ENCODE measurements around the gene KDM8.
"Not testable (repeated sequence)": the region's sequence is repeated elsewhere in the genome, so short reads cannot be mapped to it uniquely, and the experiment has no call there.

The KDM8 gene

DNA sequence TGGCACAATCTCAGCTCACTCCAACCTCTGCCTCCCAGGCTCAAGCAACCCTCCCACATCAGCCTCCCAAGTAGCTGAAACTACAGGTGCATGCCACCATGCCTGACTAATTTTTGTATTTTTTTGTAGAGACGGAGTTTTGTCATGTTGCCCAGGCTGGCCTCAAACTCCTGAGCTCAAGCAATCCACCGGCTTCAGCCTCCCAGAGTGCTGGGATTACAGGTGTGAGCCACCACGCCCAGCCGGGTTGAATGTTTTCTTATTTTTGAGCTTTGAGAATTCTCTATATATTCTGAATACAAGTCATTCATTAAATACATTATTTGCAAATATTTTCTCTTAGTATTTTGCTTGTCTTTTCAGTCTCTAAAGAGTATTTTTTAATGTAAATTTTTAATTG is 45.6 kb downstream of the KDM8 start:
- H2BK120ac ChIP-seq (ENCODE audit: low read depth, low read length); H3K23ac ChIP-seq (ENCODE audit: low read depth, low read length, poor library complexity); H2BK15ac ChIP-seq (ENCODE audit: low read length); H3K14ac ChIP-seq (ENCODE audit: low read length); H3K4me2 ChIP-seq (ENCODE audit: insufficient read depth, low read length, poor library complexity, severe bottlenecking); H4K8ac ChIP-seq (ENCODE audit: low read depth, low read length); H2BK5ac ChIP-seq (ENCODE audit: low read length); H3K4me3 ChIP-seq (ENCODE audit: low read length in 2 of 2); H2AK5ac ChIP-seq (ENCODE audit: low read depth, low read length); H3K79me1 ChIP-seq (ENCODE audit: low read depth, low read length); H3K27me3 ChIP-seq (ENCODE audit: control insufficient read depth in 3 of 3, insufficient read depth in 3 of 3, low read depth in 1 of 3, low read length in 3 of 3); H3K9ac ChIP-seq (ENCODE audit: low read depth, low read length, poor library complexity); H2BK12ac ChIP-seq (ENCODE audit: low read length); H4K91ac ChIP-seq (ENCODE audit: low read depth, low read length, poor library complexity); DNase-seq (ENCODE audit: low spot score); H3K9me3 ChIP-seq (replicated peaks in 1 of 2; ENCODE audit: control insufficient read depth in 2 of 2, insufficient read depth in 1 of 2, low read depth in 1 of 2, low read length in 2 of 2); H3K27ac ChIP-seq (replicated peaks; ENCODE audit: low read length); H3K4ac ChIP-seq (ENCODE audit: low read length); H3K18ac ChIP-seq (ENCODE audit: low read length); H3K4me1 ChIP-seq (ENCODE audit: control insufficient read depth in 2 of 2, insufficient read depth in 1 of 2, low read depth in 1 of 2, low read length in 2 of 2); H2AFZ ChIP-seq (ENCODE audit: low read length): not testable (repeated sequence)
- peaks cover 0 to 11% of the 10 kb centered on the region in 2 donors for H3K36me3 ChIP-seq (replicated peaks in 1 of 2; ENCODE audit: control insufficient read depth in 2 of 2, insufficient read depth in 2 of 2, low read length in 2 of 2)
- no CpG with 5 or more reads among the region's 4 CpGs for WGBS, 2 donors (ENCODE audit: extremely low coverage in 2 of 2, insufficient read length in 2 of 2, insufficient replicate concordance in 1 of 2)

DNA sequence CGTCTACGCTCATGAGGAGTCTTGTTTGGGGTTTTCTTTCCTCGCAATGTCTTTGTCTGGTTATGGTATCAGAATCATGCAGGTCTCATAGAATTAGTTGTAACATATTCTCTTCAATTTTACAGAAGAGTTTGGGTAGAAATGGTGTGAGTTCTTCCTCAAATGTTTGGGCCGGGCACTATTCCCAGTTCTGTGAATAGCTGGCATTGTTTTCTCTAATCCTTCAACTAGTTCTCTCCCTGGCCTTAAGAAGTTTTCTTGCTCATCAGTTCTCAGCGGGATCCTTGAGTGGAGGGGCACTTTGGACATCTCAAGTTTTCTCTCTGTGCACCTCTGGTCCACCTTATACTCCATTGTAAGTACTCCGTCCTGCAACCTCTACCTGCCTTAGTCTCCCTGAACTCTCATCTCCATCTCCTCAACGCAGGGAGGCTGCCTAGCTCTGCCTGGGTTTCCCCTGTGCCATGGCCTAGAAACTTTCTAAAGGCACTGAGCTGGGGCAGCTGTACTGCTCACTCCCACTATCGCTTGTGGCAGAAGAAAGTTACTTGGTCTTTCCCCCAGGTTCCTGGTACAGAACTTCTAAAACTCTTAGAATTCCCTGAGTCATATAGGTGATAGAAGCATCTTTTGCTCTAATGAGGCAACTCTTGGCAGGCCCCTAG is 48.3 kb downstream of the KDM8 start:
- no peak for DNase-seq (ENCODE audit: low spot score)
- no peak overlapping the region for H2AK5ac ChIP-seq (ENCODE audit: low read depth, low read length)
- H2AFZ ChIP-seq (ENCODE audit: low read length), result no peak overlapping the region
- no peak overlapping the region for H3K14ac ChIP-seq (ENCODE audit: low read length)
- no peak overlapping the region for H2BK120ac ChIP-seq (ENCODE audit: low read depth, low read length)
- no peak overlapping the region for H3K27ac ChIP-seq (replicated peaks; ENCODE audit: low read length)
- no peak overlapping the region for H3K9ac ChIP-seq (ENCODE audit: low read depth, low read length, poor library complexity)
- H3K23ac ChIP-seq (ENCODE audit: low read depth, low read length, poor library complexity), result no peak overlapping the region
- H3K4ac ChIP-seq (ENCODE audit: low read length), result no peak overlapping the region
- no peaks in the 10 kb centered on the region for H3K79me1 ChIP-seq (ENCODE audit: low read depth, low read length)
- no peaks in the 10 kb centered on the region for H3K27me3 ChIP-seq (ENCODE audit: control insufficient read depth in 3 of 3, insufficient read depth in 3 of 3, low read depth in 1 of 3, low read length in 3 of 3)
- H3K9me3 ChIP-seq (replicated peaks in 1 of 2; ENCODE audit: control insufficient read depth in 2 of 2, insufficient read depth in 1 of 2, low read depth in 1 of 2, low read length in 2 of 2), result no peaks in the 10 kb centered on the region
- no peak overlapping the region for H2BK15ac ChIP-seq (ENCODE audit: low read length)
- H3K4me3 ChIP-seq (ENCODE audit: low read length in 2 of 2), result no peak overlapping the region
- no peak overlapping the region for H2BK12ac ChIP-seq (ENCODE audit: low read length)
- H3K4me2 ChIP-seq (ENCODE audit: insufficient read depth, low read length, poor library complexity, severe bottlenecking), result no peak overlapping the region
- H2BK5ac ChIP-seq (ENCODE audit: low read length), result no peak overlapping the region
- H4K8ac ChIP-seq (ENCODE audit: low read depth, low read length), result no peak overlapping the region
- no CpG with 5 or more reads among the region's 8 CpGs for WGBS, 2 donors (ENCODE audit: extremely low coverage in 2 of 2, insufficient read length in 2 of 2, insufficient replicate concordance in 1 of 2)
- no peak overlapping the region for H4K91ac ChIP-seq (ENCODE audit: low read depth, low read length, poor library complexity)
- H3K4me1 ChIP-seq (ENCODE audit: control insufficient read depth in 2 of 2, insufficient read depth in 1 of 2, low read depth in 1 of 2, low read length in 2 of 2), result peaks cover 0 to 3% of the 10 kb centered on the region in 2 donors
- H3K18ac ChIP-seq (ENCODE audit: low read length), result no peak overlapping the region
- peaks cover 0 to 35% of the 10 kb centered on the region in 2 donors for H3K36me3 ChIP-seq (replicated peaks in 1 of 2; ENCODE audit: control insufficient read depth in 2 of 2, insufficient read depth in 2 of 2, low read length in 2 of 2)

DNA sequence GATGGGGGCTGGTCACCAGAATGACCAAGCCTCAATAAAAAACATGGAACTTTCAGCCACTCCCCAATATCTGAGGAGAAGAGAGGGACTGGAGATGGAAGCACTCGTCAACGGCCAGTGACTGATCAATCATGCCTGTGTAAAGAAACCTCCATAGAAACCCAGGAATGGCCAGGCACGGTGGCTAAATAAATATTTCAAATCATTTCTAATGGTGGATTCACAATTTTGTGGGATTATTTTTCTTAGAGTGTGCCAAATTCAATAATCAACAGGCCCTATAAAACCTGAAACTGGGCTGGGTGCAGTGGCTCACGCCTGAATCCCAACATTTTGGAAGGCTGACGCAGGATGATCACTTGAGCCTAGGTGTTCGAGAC is 48.9 kb downstream of the KDM8 start:
- Histone ChIP-seq H2AFZ (ENCODE audit: low read length) (no peak overlapping the region), H3K18ac (ENCODE audit: low read length) (no peak overlapping the region), H2BK5ac (ENCODE audit: low read length) (no peak overlapping the region), H3K14ac (ENCODE audit: low read length) (no peak overlapping the region), H2BK12ac (ENCODE audit: low read length) (no peak overlapping the region), H3K27me3 (ENCODE audit: control insufficient read depth in 3 of 3, insufficient read depth in 3 of 3, low read depth in 1 of 3, low read length in 3 of 3) (no peaks in the 10 kb centered on the region), H3K4me3 (ENCODE audit: low read length in 2 of 2) (no peak overlapping the region), H3K9ac (ENCODE audit: low read depth, low read length, poor library complexity) (no peak overlapping the region), H3K79me1 (ENCODE audit: low read depth, low read length) (no peaks in the 10 kb centered on the region), H2BK15ac (ENCODE audit: low read length) (no peak overlapping the region), H3K27ac (replicated peaks; ENCODE audit: low read length) (no peak overlapping the region), H4K8ac (ENCODE audit: low read depth, low read length) (no peak overlapping the region), H3K23ac (ENCODE audit: low read depth, low read length, poor library complexity) (no peak overlapping the region), H2AK5ac (ENCODE audit: low read depth, low read length) (no peak overlapping the region), H4K91ac (ENCODE audit: low read depth, low read length, poor library complexity) (no peak overlapping the region), H3K36me3 (replicated peaks in 1 of 2; ENCODE audit: control insufficient read depth in 2 of 2, insufficient read depth in 2 of 2, low read length in 2 of 2) (peaks cover under 1 to 40% of the 10 kb centered on the region in 2 donors), H3K4ac (ENCODE audit: low read length) (no peak overlapping the region), H3K9me3 (replicated peaks in 1 of 2; ENCODE audit: control insufficient read depth in 2 of 2, insufficient read depth in 1 of 2, low read depth in 1 of 2, low read length in 2 of 2) (no peaks in the 10 kb centered on the region), H3K4me2 (ENCODE audit: insufficient read depth, low read length, poor library complexity, severe bottlenecking) (no peak overlapping the region), H3K4me1 (ENCODE audit: control insufficient read depth in 2 of 2, insufficient read depth in 1 of 2, low read depth in 1 of 2, low read length in 2 of 2) (peaks cover 0 to 3% of the 10 kb centered on the region in 2 donors), H2BK120ac (ENCODE audit: low read depth, low read length) (no peak overlapping the region)
- no CpG with 5 or more reads among the region's 6 CpGs for WGBS, 2 donors (ENCODE audit: extremely low coverage in 2 of 2, insufficient read length in 2 of 2, insufficient replicate concordance in 1 of 2)
- no peak for DNase-seq (ENCODE audit: low spot score)

DNA sequence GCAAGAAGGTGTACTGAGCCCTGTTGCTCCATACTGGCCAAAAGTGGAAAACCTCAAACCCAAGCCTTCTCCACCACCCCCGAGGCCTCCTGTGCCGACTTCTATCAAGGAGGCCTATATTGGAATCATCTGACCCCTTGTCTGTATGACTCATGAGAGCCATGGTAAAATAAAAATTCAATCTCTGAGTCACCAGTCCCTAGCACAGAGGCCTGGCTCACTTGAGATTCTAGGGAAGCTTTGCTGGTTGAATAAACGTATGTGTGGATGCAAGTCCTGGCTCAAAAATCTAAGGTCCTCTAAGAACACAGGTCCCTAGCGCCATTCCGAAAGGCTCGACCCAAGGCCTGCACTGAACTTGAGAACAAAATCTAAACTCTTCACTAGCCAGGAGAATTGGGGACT is 50.2 kb downstream of the KDM8 start:
- Histone ChIP-seq H3K27me3 (ENCODE audit: control insufficient read depth in 3 of 3, insufficient read depth in 3 of 3, low read depth in 1 of 3, low read length in 3 of 3) (no peaks in the 10 kb centered on the region), H3K4ac (ENCODE audit: low read length) (no peak overlapping the region)
- no CpG with 5 or more reads among the region's 6 CpGs for WGBS, 2 donors (ENCODE audit: extremely low coverage in 2 of 2, insufficient read length in 2 of 2, insufficient replicate concordance in 1 of 2)

More for the DNA sequence above, 50.2 kb downstream of the KDM8 start:
- Histone ChIP-seq H3K36me3 (replicated peaks in 1 of 2; ENCODE audit: control insufficient read depth in 2 of 2, insufficient read depth in 2 of 2, low read length in 2 of 2) (peaks cover 2 to 45% of the 10 kb centered on the region in 2 donors), H4K91ac (ENCODE audit: low read depth, low read length, poor library complexity) (no peak overlapping the region), H3K4me2 (ENCODE audit: insufficient read depth, low read length, poor library complexity, severe bottlenecking) (no peak overlapping the region), H2BK120ac (ENCODE audit: low read depth, low read length) (no peak overlapping the region), H3K4me1 (ENCODE audit: control insufficient read depth in 2 of 2, insufficient read depth in 1 of 2, low read depth in 1 of 2, low read length in 2 of 2) (peaks cover 0 to 3% of the 10 kb centered on the region in 2 donors), H3K27ac (replicated peaks; ENCODE audit: low read length) (no peak overlapping the region), H3K9ac (ENCODE audit: low read depth, low read length, poor library complexity) (no peak overlapping the region), H2AK5ac (ENCODE audit: low read depth, low read length) (no peak overlapping the region), H3K9me3 (replicated peaks in 1 of 2; ENCODE audit: control insufficient read depth in 2 of 2, insufficient read depth in 1 of 2, low read depth in 1 of 2, low read length in 2 of 2) (no peaks in the 10 kb centered on the region), H3K4me3 (ENCODE audit: low read length in 2 of 2) (no peak overlapping the region), H2BK15ac (ENCODE audit: low read length) (no peak overlapping the region), H3K14ac (ENCODE audit: low read length) (no peak overlapping the region), H2BK12ac (ENCODE audit: low read length) (no peak overlapping the region), H3K79me1 (ENCODE audit: low read depth, low read length) (no peaks in the 10 kb centered on the region), H2BK5ac (ENCODE audit: low read length) (no peak overlapping the region), H4K8ac (ENCODE audit: low read depth, low read length) (no peak overlapping the region), H3K18ac (ENCODE audit: low read length) (no peak overlapping the region), H2AFZ (ENCODE audit: low read length) (no peak overlapping the region), H3K23ac (ENCODE audit: low read depth, low read length, poor library complexity) (no peak overlapping the region)
- no peak for DNase-seq (ENCODE audit: low spot score)
